ENCODE measurements around the gene CP.
"Not testable (repeated sequence)": the region's sequence is repeated elsewhere in the genome, so short reads cannot be mapped to it uniquely, and the experiment has no call there.

DNA sequence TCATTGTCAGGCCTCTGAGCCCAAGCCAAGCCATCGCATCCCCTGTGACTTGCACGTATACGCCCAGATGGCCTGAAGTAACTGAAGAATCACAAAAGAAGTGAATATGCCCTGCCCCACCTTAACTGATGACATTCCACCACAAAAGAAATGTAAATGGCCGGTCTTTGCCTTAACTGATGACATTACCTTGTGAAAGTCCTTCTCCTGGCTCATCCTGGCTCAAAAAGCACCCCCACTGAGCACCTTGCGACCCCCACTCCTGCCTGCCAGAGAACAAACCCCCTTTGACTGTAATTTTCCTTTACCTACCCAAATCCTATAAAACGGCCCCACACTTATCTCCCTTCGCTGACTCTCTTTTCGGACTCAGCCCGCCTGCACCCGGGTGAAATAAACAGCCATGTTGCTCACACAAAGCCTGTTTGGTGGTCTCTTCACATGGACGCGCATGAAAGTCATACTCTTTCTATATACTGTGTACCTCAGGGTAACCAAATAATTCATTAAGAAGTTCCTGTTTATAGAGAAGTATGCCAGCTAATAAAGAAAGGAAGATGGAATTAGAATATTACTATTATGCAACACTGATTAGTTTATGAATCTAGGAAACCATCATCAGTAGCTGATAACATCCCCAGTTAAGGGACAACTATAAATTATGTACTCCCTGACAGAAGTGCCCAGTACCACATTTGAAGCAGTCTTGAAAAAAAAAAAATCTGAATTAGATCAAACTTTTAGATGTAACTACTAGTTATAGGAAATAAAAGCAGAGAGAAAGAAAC, 24.6 kb downstream of the CP start:
- TF ChIP-seq EZH2 (IDR thresholded peaks at IDR 0.05; ENCODE audit: low read length) = not testable (repeated sequence)
- TF ChIP-seq, protein P1, sequence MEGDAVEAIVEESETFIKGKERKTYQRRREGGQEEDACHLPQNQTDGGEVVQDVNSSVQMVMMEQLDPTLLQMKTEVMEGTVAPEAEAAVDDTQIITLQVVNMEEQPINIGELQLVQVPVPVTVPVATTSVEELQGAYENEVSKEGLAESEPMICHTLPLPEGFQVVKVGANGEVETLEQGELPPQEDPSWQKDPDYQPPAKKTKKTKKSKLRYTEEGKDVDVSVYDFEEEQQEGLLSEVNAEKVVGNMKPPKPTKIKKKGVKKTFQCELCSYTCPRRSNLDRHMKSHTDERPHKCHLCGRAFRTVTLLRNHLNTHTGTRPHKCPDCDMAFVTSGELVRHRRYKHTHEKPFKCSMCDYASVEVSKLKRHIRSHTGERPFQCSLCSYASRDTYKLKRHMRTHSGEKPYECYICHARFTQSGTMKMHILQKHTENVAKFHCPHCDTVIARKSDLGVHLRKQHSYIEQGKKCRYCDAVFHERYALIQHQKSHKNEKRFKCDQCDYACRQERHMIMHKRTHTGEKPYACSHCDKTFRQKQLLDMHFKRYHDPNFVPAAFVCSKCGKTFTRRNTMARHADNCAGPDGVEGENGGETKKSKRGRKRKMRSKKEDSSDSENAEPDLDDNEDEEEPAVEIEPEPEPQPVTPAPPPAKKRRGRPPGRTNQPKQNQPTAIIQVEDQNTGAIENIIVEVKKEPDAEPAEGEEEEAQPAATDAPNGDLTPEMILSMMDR (optimal IDR thresholded peaks at IDR 0.05 in 1 of 3, IDR thresholded peaks at IDR 0.05 in 1 of 3, conservative IDR thresholded peaks at IDR 0.05 in 1 of 3; ENCODE audit: extremely low read depth in 1 of 3, insufficient read depth in 2 of 3, low read length in 3 of 3) = not testable (repeated sequence)

Measured in keratinocyte (primary cell).